HG03565 (cell line): ENCODE data around the gene TMEM91.

ENCODE experiments used
- ATAC-seq: cut with Tn5 transposase; IDR thresholded peaks from one replicate; pipeline ENCODE4 v1.9.1; 2021; ENCODE audit warnings: mild to moderate bottlenecking, moderate library complexity; ENCODE audit not compliant: unreplicated experiment

TMEM91 gene

GRCh38 chr19:41427647-41428480, 51.5 kb downstream of the TMEM91 start:
- ATAC-seq = no peak

- ATAC-seq = no peak
Observed at GRCh38 chr19:41428481-41428859, 52.1 kb downstream of the TMEM91 start.

GRCh38 chr19:41430922-41431321, 54.6 kb downstream of the TMEM91 start:
- no peak for ATAC-seq

- ATAC-seq = no peak
Observed at GRCh38 chr19:41431426-41432386, 55.4 kb downstream of the TMEM91 start.

GRCh38 chr19:41433171-41433570, 56.8 kb downstream of the TMEM91 start:
- ATAC-seq = no peak
